NB4 (cell line): ENCODE results near the gene TMEM240.
"Not testable (repeated sequence)": the region's sequence is repeated elsewhere in the genome, so short reads cannot be mapped to it uniquely, and the experiment has no call there.

ENCODE experiments used
- POLR2A ChIP-seq: IDR thresholded peaks from 2 replicates; pipeline ENCODE4 v1.6.1; 2011; ENCODE audit warnings: mild to moderate bottlenecking; ENCODE audit not compliant: insufficient read length; ENCODE audit errors: extremely low read depth
- TF ChIP-seq, protein P1 (sequence below): IDR thresholded peaks from one replicate; pipeline ENCODE4 v1.5.1; 2012; ENCODE audit warnings: low read depth, low read length

DNA sequence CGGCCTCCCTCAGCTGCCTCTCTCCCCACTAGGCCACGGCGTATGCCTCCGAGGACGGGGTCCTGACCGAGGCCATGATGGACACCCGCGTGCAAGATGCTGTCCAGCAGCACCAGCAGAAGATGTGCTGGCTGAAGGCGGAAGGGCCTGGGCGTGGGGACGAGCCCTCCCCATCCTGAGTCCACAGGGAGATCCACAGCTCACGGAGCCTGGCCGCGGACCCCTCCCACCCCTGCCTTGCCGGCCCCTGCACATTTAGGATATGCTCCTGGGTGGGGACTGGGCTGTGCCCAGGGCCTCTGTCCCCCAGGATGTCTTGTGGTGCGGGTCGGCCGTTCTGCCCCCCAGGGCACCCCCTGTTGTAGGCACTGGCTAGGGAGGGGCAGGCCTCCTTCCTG is 6.5 kb downstream of the TMEM240 start:
- TF ChIP-seq, protein P1, sequence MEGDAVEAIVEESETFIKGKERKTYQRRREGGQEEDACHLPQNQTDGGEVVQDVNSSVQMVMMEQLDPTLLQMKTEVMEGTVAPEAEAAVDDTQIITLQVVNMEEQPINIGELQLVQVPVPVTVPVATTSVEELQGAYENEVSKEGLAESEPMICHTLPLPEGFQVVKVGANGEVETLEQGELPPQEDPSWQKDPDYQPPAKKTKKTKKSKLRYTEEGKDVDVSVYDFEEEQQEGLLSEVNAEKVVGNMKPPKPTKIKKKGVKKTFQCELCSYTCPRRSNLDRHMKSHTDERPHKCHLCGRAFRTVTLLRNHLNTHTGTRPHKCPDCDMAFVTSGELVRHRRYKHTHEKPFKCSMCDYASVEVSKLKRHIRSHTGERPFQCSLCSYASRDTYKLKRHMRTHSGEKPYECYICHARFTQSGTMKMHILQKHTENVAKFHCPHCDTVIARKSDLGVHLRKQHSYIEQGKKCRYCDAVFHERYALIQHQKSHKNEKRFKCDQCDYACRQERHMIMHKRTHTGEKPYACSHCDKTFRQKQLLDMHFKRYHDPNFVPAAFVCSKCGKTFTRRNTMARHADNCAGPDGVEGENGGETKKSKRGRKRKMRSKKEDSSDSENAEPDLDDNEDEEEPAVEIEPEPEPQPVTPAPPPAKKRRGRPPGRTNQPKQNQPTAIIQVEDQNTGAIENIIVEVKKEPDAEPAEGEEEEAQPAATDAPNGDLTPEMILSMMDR = not testable (repeated sequence)
- TF ChIP-seq POLR2A = not testable (repeated sequence)
